GM06990 (cell line): Measurements from ENCODE around the gene DESI2.

ENCODE experiments used
- DNase-seq: peaks from one replicate; pipeline ENCODE4 v3.0.0-alpha.2; 2011; ENCODE audit not compliant: insufficient read length; ENCODE audit errors: extremely low read depth
- H3K27me3 ChIP-seq: replicated peaks from 2 replicates; pipeline ENCODE4 v1.6.0; 2011; ENCODE audit warnings: low read length; ENCODE audit not compliant: control insufficient read depth, insufficient read depth
- H3K36me3 ChIP-seq: 2 replicates; pipeline ENCODE4 v1.5.1; 2011; ENCODE audit warnings: low read length; ENCODE audit not compliant: control insufficient read depth, insufficient read depth
- H3K4me3 ChIP-seq: replicated peaks from 2 replicates; pipeline ENCODE4 v1.5.1; 2011; ENCODE audit warnings: low read depth, mild to moderate bottlenecking, control low read depth, low read length
- TF ChIP-seq, protein P1 (sequence below): IDR thresholded peaks from 2 replicates; pipeline ENCODE4 v1.5.1; 2011; ENCODE audit warnings: low read length, control low read depth, mild to moderate bottlenecking, inconsistent platforms; ENCODE audit not compliant: insufficient read depth, poor library complexity, severe bottlenecking

The DESI2 gene

GRCh38 chr1:244755673-244756072, 102.7 kb downstream of the DESI2 start:
- H3K27me3 ChIP-seq = no peaks in the 10 kb centered on the region; the same call in 1 of the 2 replicates
- no peaks in the 10 kb centered on the region for H3K36me3 ChIP-seq
- no peak overlapping the region for H3K4me3 ChIP-seq
- TF ChIP-seq, protein P1, sequence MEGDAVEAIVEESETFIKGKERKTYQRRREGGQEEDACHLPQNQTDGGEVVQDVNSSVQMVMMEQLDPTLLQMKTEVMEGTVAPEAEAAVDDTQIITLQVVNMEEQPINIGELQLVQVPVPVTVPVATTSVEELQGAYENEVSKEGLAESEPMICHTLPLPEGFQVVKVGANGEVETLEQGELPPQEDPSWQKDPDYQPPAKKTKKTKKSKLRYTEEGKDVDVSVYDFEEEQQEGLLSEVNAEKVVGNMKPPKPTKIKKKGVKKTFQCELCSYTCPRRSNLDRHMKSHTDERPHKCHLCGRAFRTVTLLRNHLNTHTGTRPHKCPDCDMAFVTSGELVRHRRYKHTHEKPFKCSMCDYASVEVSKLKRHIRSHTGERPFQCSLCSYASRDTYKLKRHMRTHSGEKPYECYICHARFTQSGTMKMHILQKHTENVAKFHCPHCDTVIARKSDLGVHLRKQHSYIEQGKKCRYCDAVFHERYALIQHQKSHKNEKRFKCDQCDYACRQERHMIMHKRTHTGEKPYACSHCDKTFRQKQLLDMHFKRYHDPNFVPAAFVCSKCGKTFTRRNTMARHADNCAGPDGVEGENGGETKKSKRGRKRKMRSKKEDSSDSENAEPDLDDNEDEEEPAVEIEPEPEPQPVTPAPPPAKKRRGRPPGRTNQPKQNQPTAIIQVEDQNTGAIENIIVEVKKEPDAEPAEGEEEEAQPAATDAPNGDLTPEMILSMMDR = no peak
- no peak for DNase-seq

GRCh38 chr1:244757091-244757939, 104.4 kb downstream of the DESI2 start:
- TF ChIP-seq, protein P1 = no peak
- Histone ChIP-seq H3K27me3 (no peaks in the 10 kb centered on the region; the same call in 1 of the 2 replicates), H3K4me3 (no peak overlapping the region), H3K36me3 (no peaks in the 10 kb centered on the region)
- no peak for DNase-seq
